Mononuclear cell (primary cell): ENCODE results near the gene PILRA. TPM values are rescaled to one million over a fixed set of nuclear protein-coding genes. Genes with fewer than 3 reads are reported as not detected.
"Not testable (repeated sequence)": the region's sequence is repeated elsewhere in the genome, so short reads cannot be mapped to it uniquely, and the experiment has no call there.

Source experiments
- H3K27me3 ChIP-seq: 2 replicates; pipeline ENCODE4 v1.6.0; 2011; ENCODE audit warnings: low read length, control low read depth; ENCODE audit not compliant: insufficient read depth
- H3K4me1 ChIP-seq: 2 replicates; pipeline ENCODE4 v1.5.1; 2011; ENCODE audit warnings: mild to moderate bottlenecking, low read length, control low read depth; ENCODE audit not compliant: insufficient read depth
- H3K4me3 ChIP-seq: 2 replicates; pipeline ENCODE4 v1.5.1; 2011; ENCODE audit warnings: mild to moderate bottlenecking, low read length, moderate library complexity
- H3K9me3 ChIP-seq: 2 replicates; pipeline ENCODE4 v1.5.1; 2011; ENCODE audit warnings: low read depth, mild to moderate bottlenecking, control low read depth, low read length
- total RNA-seq: library from RNA; depleted of rRNA; stranded (reverse); fragments of >200 nt; gene quantifications from one replicate; pipeline ENCODE4 v1.2.3, GENCODE V29; 2012

Gene PILRA
- total RNA-seq, result 56.7 TPM

GRCh38 chr7:100373261-100373831, at the start of gene PILRA:
PILRA (plus strand) TSS chr7:100373487; CDS start chr7:100373657, 170 bp downstream.
- no peaks in the 10 kb centered on the region for H3K9me3 ChIP-seq
- H3K4me3 ChIP-seq, result peak within 1 kb of the TSS; percentile 56
- H3K4me1 ChIP-seq, result peaks cover 93% of the 10 kb centered on the region
- H3K27me3 ChIP-seq, result no peaks in the 10 kb centered on the region

GRCh38 chr7:100324194-100324593, 49.1 kb upstream of the PILRA start:
- H3K4me3 ChIP-seq, H3K27me3 ChIP-seq, H3K9me3 ChIP-seq, H3K4me1 ChIP-seq: not testable (repeated sequence)

- H3K4me3 ChIP-seq, H3K4me1 ChIP-seq, H3K9me3 ChIP-seq, H3K27me3 ChIP-seq: not testable (repeated sequence)
Observed at GRCh38 chr7:100325671-100326070, 47.6 kb upstream of the PILRA start.

- H3K4me1 ChIP-seq, H3K4me3 ChIP-seq, H3K9me3 ChIP-seq, H3K27me3 ChIP-seq: not testable (repeated sequence)
Observed at GRCh38 chr7:100326914-100327313, 46.4 kb upstream of the PILRA start.

GRCh38 chr7:100335566-100336466, 37.5 kb upstream of the PILRA start:
- Histone ChIP-seq H3K4me1 (peaks cover 20% of the 10 kb centered on the region), H3K4me3 (peak overlapping the region; percentile 62)
- not testable (repeated sequence) for H3K9me3 ChIP-seq, H3K27me3 ChIP-seq

- H3K4me3 ChIP-seq, H3K27me3 ChIP-seq, H3K9me3 ChIP-seq: not testable (repeated sequence)
- H3K4me1 ChIP-seq, result peaks cover 20% of the 10 kb centered on the region
Observed at GRCh38 chr7:100338083-100338696, 35.1 kb upstream of the PILRA start.

GRCh38 chr7:100341286-100341685, 32.0 kb upstream of the PILRA start:
- not testable (repeated sequence) for H3K9me3 ChIP-seq, H3K4me3 ChIP-seq, H3K27me3 ChIP-seq
- peaks cover 20% of the 10 kb centered on the region for H3K4me1 ChIP-seq

GRCh38 chr7:100342765-100343164, 30.5 kb upstream of the PILRA start:
- Histone ChIP-seq H3K27me3 (no peaks in the 10 kb centered on the region), H3K4me1 (peaks cover 14% of the 10 kb centered on the region), H3K9me3 (no peaks in the 10 kb centered on the region), H3K4me3 (no peak overlapping the region)

- H3K9me3 ChIP-seq, H3K27me3 ChIP-seq, H3K4me3 ChIP-seq: not testable (repeated sequence)
- peaks cover 14% of the 10 kb centered on the region for H3K4me1 ChIP-seq
Observed at GRCh38 chr7:100344124-100344559, 29.1 kb upstream of the PILRA start.

GRCh38 chr7:100344560-100345287, 28.6 kb upstream of the PILRA start:
- not testable (repeated sequence) for H3K4me3 ChIP-seq, H3K27me3 ChIP-seq

GRCh38 chr7:100345288-100345672, 28.0 kb upstream of the PILRA start:
- not testable (repeated sequence) for H3K9me3 ChIP-seq, H3K4me3 ChIP-seq, H3K27me3 ChIP-seq
- peaks cover 14% of the 10 kb centered on the region for H3K4me1 ChIP-seq

More at GRCh38 chr7:100344560-100345287, 28.6 kb upstream of the PILRA start:
- not testable (repeated sequence) for H3K9me3 ChIP-seq
- peaks cover 14% of the 10 kb centered on the region for H3K4me1 ChIP-seq

GRCh38 chr7:100346921-100347320, 26.4 kb upstream of the PILRA start:
- H3K4me1 ChIP-seq, result peaks cover 24% of the 10 kb centered on the region
- no peak overlapping the region for H3K4me3 ChIP-seq
- H3K9me3 ChIP-seq, result no peaks in the 10 kb centered on the region
- no peaks in the 10 kb centered on the region for H3K27me3 ChIP-seq

- Histone ChIP-seq H3K9me3 (no peaks in the 10 kb centered on the region), H3K27me3 (no peaks in the 10 kb centered on the region), H3K4me3 (no peak overlapping the region), H3K4me1 (peaks cover 31% of the 10 kb centered on the region)
Observed at GRCh38 chr7:100348805-100349204, 24.5 kb upstream of the PILRA start.

- Histone ChIP-seq H3K4me3 (no peak overlapping the region), H3K9me3 (no peaks in the 10 kb centered on the region), H3K4me1 (peaks cover 27% of the 10 kb centered on the region), H3K27me3 (no peaks in the 10 kb centered on the region)
Observed at GRCh38 chr7:100349757-100350156, 23.5 kb upstream of the PILRA start.

GRCh38 chr7:100351657-100352058, 21.6 kb upstream of the PILRA start:
- H3K4me1 ChIP-seq, result peaks cover 32% of the 10 kb centered on the region
- no peaks in the 10 kb centered on the region for H3K9me3 ChIP-seq
- H3K27me3 ChIP-seq, result no peaks in the 10 kb centered on the region
- no peak overlapping the region for H3K4me3 ChIP-seq
